ENCODE results near the gene NCR3LG1. TPM values are rescaled to one million over a fixed set of nuclear protein-coding genes. Genes with fewer than 3 reads are reported as not detected.

Gene NCR3LG1
- total RNA-seq, 2 experiments from 2014 or later = 7.7 to 23.0 TPM

DNA sequence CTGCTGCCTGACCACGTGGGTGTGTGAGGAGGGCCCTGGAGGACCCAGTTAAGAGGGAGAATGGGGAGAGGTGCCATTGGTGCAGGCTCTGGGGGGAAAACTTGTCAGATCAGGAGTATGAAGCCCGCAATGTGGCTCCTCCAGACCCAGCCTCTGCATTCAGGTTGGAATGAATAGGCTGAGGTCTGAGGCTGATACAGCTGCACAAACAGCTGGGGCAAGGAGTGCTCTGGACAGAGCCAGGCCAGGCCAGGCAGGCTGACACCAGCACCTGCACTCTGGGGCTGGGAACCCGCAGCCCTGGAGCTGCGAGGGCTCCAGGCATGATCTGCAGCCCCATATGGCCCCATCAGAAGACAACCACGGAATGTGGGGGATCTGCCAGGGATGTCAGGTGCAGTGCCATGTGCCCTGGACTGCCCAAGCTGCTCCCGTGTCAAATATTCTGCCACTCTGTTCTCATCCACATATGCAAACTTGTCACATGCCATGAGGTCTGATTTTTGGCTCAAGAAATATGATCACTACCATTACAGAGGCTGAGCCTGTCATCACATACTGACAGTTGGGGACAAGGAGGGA is 64.0 kb downstream of the NCR3LG1 start:
- H3K27ac ChIP-seq (ENCODE audit: low read depth, low read length, poor library complexity, severe bottlenecking) = no peak overlapping the region
- POLR2A ChIA-PET = interaction anchor here (0.6 kb wide), 1 partner anchor 873 kb away, joined by 3 read pairs; no protein-coding TSS in a partner anchor
- no peak overlapping the region for H3K4me2 ChIP-seq (ENCODE audit: low read length)
- DNase-seq (ENCODE audit: low spot score) = no peak
- H3K4me3 ChIP-seq (ENCODE audit: low read depth, low read length, poor library complexity, severe bottlenecking) = no peak overlapping the region
- H3K36me3 ChIP-seq (ENCODE audit: insufficient read depth, low read length) = no peaks in the 10 kb centered on the region
- CTCF ChIA-PET (ENCODE audit: unreplicated experiment) = interaction anchor here (0.6 kb wide), 1 partner anchor 26 kb away, joined by 4 read pairs; no protein-coding TSS in a partner anchor
- intact Hi-C loops (cut with micrococcal nuclease; ENCODE audit: unreplicated experiment) = no loop called here
- no peaks in the 10 kb centered on the region for H3K9me3 ChIP-seq (ENCODE audit: low read length)
- H4K20me1 ChIP-seq (ENCODE audit: insufficient read depth, low read length) = no peaks in the 10 kb centered on the region
- no peaks in the 10 kb centered on the region for H3K79me2 ChIP-seq (ENCODE audit: insufficient read depth, low read depth, low read length)
- TF ChIP-seq, protein P1, sequence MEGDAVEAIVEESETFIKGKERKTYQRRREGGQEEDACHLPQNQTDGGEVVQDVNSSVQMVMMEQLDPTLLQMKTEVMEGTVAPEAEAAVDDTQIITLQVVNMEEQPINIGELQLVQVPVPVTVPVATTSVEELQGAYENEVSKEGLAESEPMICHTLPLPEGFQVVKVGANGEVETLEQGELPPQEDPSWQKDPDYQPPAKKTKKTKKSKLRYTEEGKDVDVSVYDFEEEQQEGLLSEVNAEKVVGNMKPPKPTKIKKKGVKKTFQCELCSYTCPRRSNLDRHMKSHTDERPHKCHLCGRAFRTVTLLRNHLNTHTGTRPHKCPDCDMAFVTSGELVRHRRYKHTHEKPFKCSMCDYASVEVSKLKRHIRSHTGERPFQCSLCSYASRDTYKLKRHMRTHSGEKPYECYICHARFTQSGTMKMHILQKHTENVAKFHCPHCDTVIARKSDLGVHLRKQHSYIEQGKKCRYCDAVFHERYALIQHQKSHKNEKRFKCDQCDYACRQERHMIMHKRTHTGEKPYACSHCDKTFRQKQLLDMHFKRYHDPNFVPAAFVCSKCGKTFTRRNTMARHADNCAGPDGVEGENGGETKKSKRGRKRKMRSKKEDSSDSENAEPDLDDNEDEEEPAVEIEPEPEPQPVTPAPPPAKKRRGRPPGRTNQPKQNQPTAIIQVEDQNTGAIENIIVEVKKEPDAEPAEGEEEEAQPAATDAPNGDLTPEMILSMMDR (conservative IDR thresholded peaks at IDR 0.05; ENCODE audit: low read length) = no peak
- no peak for TF ChIP-seq EZH2phosphoT487 (IDR thresholded peaks at IDR 0.05; ENCODE audit: borderline replicate concordance, low read depth, low read length)
- H3K9me2 ChIP-seq (ENCODE audit: insufficient read depth, low read length) = no peaks in the 10 kb centered on the region
- H3K4me1 ChIP-seq (ENCODE audit: insufficient read depth, low read length, poor library complexity, severe bottlenecking) = no peaks in the 10 kb centered on the region
- no peak overlapping the region for H2AFZ ChIP-seq (ENCODE audit: low read length)
- no TSS peak for BruUV-seq (replicated peaks)

DNA sequence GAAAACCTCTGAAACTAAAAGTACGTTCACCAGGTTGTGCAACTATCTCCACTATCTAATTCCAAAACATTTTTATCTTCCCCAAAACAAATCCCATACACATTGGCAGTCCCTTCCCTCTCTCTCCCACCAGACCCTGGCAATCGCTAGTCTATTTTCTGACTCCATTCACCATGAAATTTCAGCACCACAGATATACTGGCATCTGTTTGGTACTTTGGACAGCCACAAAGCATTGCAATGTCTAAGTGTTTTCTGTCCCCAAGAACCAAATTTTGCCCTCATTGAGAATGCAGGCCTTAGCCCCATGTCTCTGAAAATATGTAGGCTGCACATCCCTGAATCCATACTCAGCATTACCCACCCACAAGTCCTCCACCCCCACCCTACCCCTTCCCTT is 64.9 kb downstream of the NCR3LG1 start:
- Histone ChIP-seq H4K20me1 (ENCODE audit: insufficient read depth, low read length) (no peaks in the 10 kb centered on the region), H3K4me1 (ENCODE audit: insufficient read depth, low read length, poor library complexity, severe bottlenecking) (no peaks in the 10 kb centered on the region), H3K36me3 (ENCODE audit: insufficient read depth, low read length) (no peaks in the 10 kb centered on the region), H3K4me2 (ENCODE audit: low read length) (no peak overlapping the region), H3K27ac (ENCODE audit: low read depth, low read length, poor library complexity, severe bottlenecking) (no peak overlapping the region), H3K9me3 (ENCODE audit: low read length) (no peaks in the 10 kb centered on the region), H3K79me2 (ENCODE audit: insufficient read depth, low read depth, low read length) (no peaks in the 10 kb centered on the region), H3K9me2 (ENCODE audit: insufficient read depth, low read length) (no peaks in the 10 kb centered on the region), H2AFZ (ENCODE audit: low read length) (no peak overlapping the region), H3K4me3 (ENCODE audit: low read depth, low read length, poor library complexity, severe bottlenecking) (no peak overlapping the region)
- TF ChIP-seq, protein P1 (conservative IDR thresholded peaks at IDR 0.05; ENCODE audit: low read length) = no peak
- TF ChIP-seq EZH2phosphoT487 (IDR thresholded peaks at IDR 0.05; ENCODE audit: borderline replicate concordance, low read depth, low read length) = no peak
- ChIA-PET POLR2A (no interaction called here), CTCF (ENCODE audit: unreplicated experiment) (no interaction called here)
- no TSS peak for BruUV-seq (replicated peaks)
- no peak for DNase-seq (ENCODE audit: low spot score)
- intact Hi-C loops (cut with micrococcal nuclease; ENCODE audit: unreplicated experiment) = no loop called here

DNA sequence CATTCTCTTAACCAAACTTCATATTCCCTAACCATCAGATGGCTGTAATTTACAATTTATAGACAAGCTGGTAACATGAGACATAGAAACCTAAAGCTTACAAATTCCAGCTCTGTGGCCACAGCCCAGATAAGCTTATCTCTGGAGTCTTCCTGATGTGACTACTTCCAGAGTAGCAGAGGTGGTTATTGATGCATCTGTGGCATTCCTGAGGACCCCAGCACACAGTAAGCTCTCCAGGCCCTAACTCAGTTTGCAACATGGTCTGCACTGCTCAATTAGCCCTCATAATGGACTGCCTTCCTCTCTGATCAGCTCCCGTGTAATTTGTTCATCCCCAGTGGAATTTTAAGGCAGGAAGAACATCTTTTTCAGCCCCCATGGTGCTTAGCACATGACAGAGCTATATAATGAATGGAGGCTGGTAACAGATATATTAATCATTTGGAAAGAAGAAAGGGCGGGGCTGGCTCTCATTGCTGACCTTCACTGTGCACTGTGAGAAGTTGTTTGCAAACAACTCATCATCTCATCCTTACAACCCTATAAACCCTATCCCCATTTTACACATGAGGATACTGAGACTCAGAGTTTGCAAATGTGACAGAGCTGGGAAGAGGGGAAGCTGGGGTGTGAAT is 67.0 kb downstream of the NCR3LG1 start:
- Histone ChIP-seq H3K9me3 (ENCODE audit: low read length) (no peaks in the 10 kb centered on the region), H4K20me1 (ENCODE audit: insufficient read depth, low read length) (no peaks in the 10 kb centered on the region), H3K79me2 (ENCODE audit: insufficient read depth, low read depth, low read length) (no peaks in the 10 kb centered on the region), H3K27ac (ENCODE audit: low read depth, low read length, poor library complexity, severe bottlenecking) (no peak overlapping the region), H3K4me2 (ENCODE audit: low read length) (no peak overlapping the region), H3K9me2 (ENCODE audit: insufficient read depth, low read length) (no peaks in the 10 kb centered on the region), H2AFZ (ENCODE audit: low read length) (no peak overlapping the region), H3K36me3 (ENCODE audit: insufficient read depth, low read length) (no peaks in the 10 kb centered on the region), H3K4me3 (ENCODE audit: low read depth, low read length, poor library complexity, severe bottlenecking) (no peak overlapping the region), H3K4me1 (ENCODE audit: insufficient read depth, low read length, poor library complexity, severe bottlenecking) (peaks cover 4% of the 10 kb centered on the region)
- ChIA-PET POLR2A (interaction anchor here (0.6 to 1.2 kb wide), 3 partner anchors 11 to 29 kb away, joined by 4 to 6 read pairs (median 5); no protein-coding TSS in a partner anchor), CTCF (ENCODE audit: unreplicated experiment) (interaction anchor here (0.6 kb wide), 1 partner anchor 10 kb away, joined by 3 read pairs; no protein-coding TSS in a partner anchor)
- DNase-seq (ENCODE audit: low spot score) = no peak
- intact Hi-C loops (cut with micrococcal nuclease; ENCODE audit: unreplicated experiment) = no loop called here
- no TSS peak for BruUV-seq (replicated peaks)
- TF ChIP-seq, protein P1 (conservative IDR thresholded peaks at IDR 0.05; ENCODE audit: low read length) = no peak
- TF ChIP-seq EZH2phosphoT487 (IDR thresholded peaks at IDR 0.05; ENCODE audit: borderline replicate concordance, low read depth, low read length) = no peak
